SK-N-SH treated with all-trans-retinoic acid at 6 μM for 48 hours (cell line): Measurements from ENCODE around the gene TBC1D7.

ENCODE experiments used
- ATAC-seq: fragments of 200-7000 bp; cut with Tn5 transposase; 3 replicates; pipeline ENCODE4 v1.9.1; 2020; ENCODE audit warnings: mild to moderate bottlenecking, moderate library complexity
- ARNTL ChIP-seq: fragments of 450-650 bp; formaldehyde crosslinking; IDR thresholded peaks from 2 replicates; pipeline ENCODE4 v1.5.0; 2020; ENCODE audit warnings: low read depth, mild to moderate bottlenecking, moderate library complexity, borderline replicate concordance
- BACH2 ChIP-seq: fragments of 250-450 bp; sonication (Bioruptor Pico); IDR thresholded peaks from 2 replicates; pipeline ENCODE4 v1.9.0; 2021; ENCODE audit warnings: mild to moderate bottlenecking, borderline replicate concordance
- CREB5 ChIP-seq: fragments of 250-450 bp; sonication (Bioruptor Pico); IDR thresholded peaks from 2 replicates; pipeline ENCODE4 v1.5.1; 2020; ENCODE audit warnings: low read depth, mild to moderate bottlenecking, moderate library complexity
- CSDC2 ChIP-seq: fragments of 250-450 bp; sonication (Bioruptor Pico); IDR thresholded peaks from 2 replicates; pipeline ENCODE4 v1.5.0; 2020; ENCODE audit warnings: mild to moderate bottlenecking, moderate library complexity
- CSRNP3 ChIP-seq: fragments of 250-450 bp; sonication (Bioruptor Pico); IDR thresholded peaks from 2 replicates; pipeline ENCODE4 v1.5.1; 2021; ENCODE audit warnings: mild to moderate bottlenecking, moderate library complexity
- ESRRG ChIP-seq: fragments of 250-450 bp; sonication (Bioruptor Pico); IDR thresholded peaks from 2 replicates; pipeline ENCODE4 v1.6.1; 2021; ENCODE audit warnings: mild to moderate bottlenecking
- GLIS3 ChIP-seq: fragments of 250-450 bp; sonication (Bioruptor Pico); IDR thresholded peaks from 2 replicates; pipeline ENCODE4 v1.5.0; 2020; ENCODE audit warnings: mild to moderate bottlenecking, moderate library complexity
- ISL1 ChIP-seq: fragments of 250-450 bp; sonication (Bioruptor Pico); IDR thresholded peaks from 2 replicates; pipeline ENCODE4 v2.1.2; 2022; ENCODE audit warnings: mild to moderate bottlenecking, moderate library complexity
- OSR1 ChIP-seq: fragments of 250-450 bp; sonication (Bioruptor Pico); IDR thresholded peaks from 2 replicates; pipeline ENCODE4 v1.8.0; 2022; ENCODE audit warnings: moderate library complexity, mild to moderate bottlenecking, inconsistent platforms
- PATZ1 ChIP-seq: fragments of 250-450 bp; sonication (Bioruptor Pico); IDR thresholded peaks from 2 replicates; pipeline ENCODE4 v1.8.0; 2020; ENCODE audit warnings: mild to moderate bottlenecking, moderate library complexity, borderline replicate concordance
- PPARA ChIP-seq: fragments of 250-450 bp; sonication (Bioruptor Pico); IDR thresholded peaks from 2 replicates; pipeline ENCODE4 v1.5.0; 2020; ENCODE audit warnings: mild to moderate bottlenecking, borderline replicate concordance
- RARB ChIP-seq: fragments of 250-450 bp; sonication (Bioruptor Pico); IDR thresholded peaks from 2 replicates; pipeline ENCODE4 v1.8.0; 2021; ENCODE audit warnings: mild to moderate bottlenecking, moderate library complexity
- SNAI2 ChIP-seq: fragments of 250-450 bp; sonication (Bioruptor Pico); IDR thresholded peaks from 2 replicates; pipeline ENCODE4 v1.5.0; 2020; ENCODE audit warnings: mild to moderate bottlenecking, moderate library complexity
- TCF4 ChIP-seq: fragments of 250-450 bp; sonication (Bioruptor Pico); IDR thresholded peaks from 2 replicates; pipeline ENCODE4 v1.8.0; 2021; ENCODE audit warnings: mild to moderate bottlenecking, moderate library complexity, borderline replicate concordance
- TOX ChIP-seq: fragments of 250-450 bp; sonication (Bioruptor Pico); IDR thresholded peaks from 2 replicates; pipeline ENCODE4 v1.8.0; 2021; ENCODE audit warnings: mild to moderate bottlenecking, moderate library complexity, borderline replicate concordance
- TSHZ2 ChIP-seq: fragments of 250-450 bp; sonication (Bioruptor Pico); IDR thresholded peaks from 2 replicates; pipeline ENCODE4 v1.5.0; 2020; ENCODE audit warnings: mild to moderate bottlenecking, moderate library complexity
- ZC3H10 ChIP-seq: fragments of 250-450 bp; sonication (Bioruptor Pico); IDR thresholded peaks from 2 replicates; pipeline ENCODE4 v1.5.1; 2021; ENCODE audit warnings: mild to moderate bottlenecking, moderate library complexity
- ZFP3 ChIP-seq: fragments of 250-450 bp; sonication (Bioruptor Pico); IDR thresholded peaks from 2 replicates; pipeline ENCODE4 v1.5.0; 2020; ENCODE audit warnings: mild to moderate bottlenecking, moderate library complexity
- ZFP30 ChIP-seq: fragments of 450-650 bp; formaldehyde crosslinking; IDR thresholded peaks from 2 replicates; pipeline ENCODE4 v1.5.0; 2022; ENCODE audit warnings: mild to moderate bottlenecking, moderate library complexity
- ZNF565 ChIP-seq: fragments of 450-650 bp; formaldehyde crosslinking; conservative IDR thresholded peaks from 2 replicates; pipeline ENCODE4 v1.5.0; 2020; ENCODE audit warnings: low read depth, mild to moderate bottlenecking, moderate library complexity
- ZNF70 ChIP-seq: fragments of 450-650 bp; formaldehyde crosslinking; IDR thresholded peaks from 2 replicates; pipeline ENCODE4 v1.5.0; 2020; ENCODE audit warnings: mild to moderate bottlenecking, moderate library complexity

Gene TBC1D7

GRCh38 chr6:13332349-13332706, 4.0 kb upstream of the TBC1D7 start:
- no peak for ATAC-seq
- TF ChIP-seq RARB (CRISPR knock-in tag) (no peak), CREB5 (no peak), TSHZ2 (CRISPR knock-in tag) (no peak), CSRNP3 (no peak), TOX (CRISPR knock-in tag) (no peak), ZFP30 (no peak), TCF4 (CRISPR knock-in tag) (no peak), ARNTL (CRISPR knock-in tag) (no peak), GLIS3 (CRISPR knock-in tag) (no peak), CSDC2 (CRISPR knock-in tag) (no peak), BACH2 (CRISPR knock-in tag) (no peak), OSR1 (CRISPR knock-in tag) (no peak), ZFP3 (CRISPR knock-in tag) (no peak), ZNF70 (CRISPR knock-in tag) (no peak), PPARA (CRISPR knock-in tag) (no peak), ESRRG (CRISPR knock-in tag) (no peak), ZC3H10 (CRISPR knock-in tag) (no peak), PATZ1 (CRISPR knock-in tag) (no peak), SNAI2 (CRISPR knock-in tag) (no peak)

- no peak for ATAC-seq
- TF ChIP-seq RARB (CRISPR knock-in tag) (no peak), BACH2 (CRISPR knock-in tag) (no peak), ISL1 (CRISPR knock-in tag) (no peak), ZNF70 (CRISPR knock-in tag) (no peak), ARNTL (CRISPR knock-in tag) (no peak), CSRNP3 (no peak), ZFP30 (no peak), PPARA (CRISPR knock-in tag) (no peak), ZNF565 (CRISPR knock-in tag) (no peak), CREB5 (no peak), ESRRG (CRISPR knock-in tag) (no peak), PATZ1 (CRISPR knock-in tag) (no peak), TSHZ2 (CRISPR knock-in tag) (no peak), GLIS3 (CRISPR knock-in tag) (no peak)
Observed at GRCh38 chr6:13331516-13332348, 3.4 kb upstream of the TBC1D7 start.
